GDM1 (cell line): ENCODE results near the gene CTNNBL1.

Source experiments
- DNase-seq: peaks from one replicate; lab custom pipeline; 2025; lab: John Stamatoyannopoulos, UW

The CTNNBL1 gene

GRCh38 chr20:37737826-37738420 lies 44.1 kb downstream of the CTNNBL1 start:
- DNase-seq, result no peak

- DNase-seq, result no peak
Observed at GRCh38 chr20:37741055-37741454, 47.2 kb downstream of the CTNNBL1 start.

- DNase-seq, result no peak
Observed at GRCh38 chr20:37741570-37741969, 47.7 kb downstream of the CTNNBL1 start.

- DNase-seq, result no peak
Observed at GRCh38 chr20:37742131-37742530, 48.3 kb downstream of the CTNNBL1 start.

GRCh38 chr20:37744347-37744746 lies 50.5 kb downstream of the CTNNBL1 start:
- DNase-seq, result no peak

- no peak for DNase-seq
Observed at GRCh38 chr20:37745553-37745952, 51.7 kb downstream of the CTNNBL1 start.

- no peak for DNase-seq
Observed at GRCh38 chr20:37748015-37748414, 54.2 kb downstream of the CTNNBL1 start.

GRCh38 chr20:37749218-37749617 lies 55.4 kb downstream of the CTNNBL1 start:
- no peak for DNase-seq

GRCh38 chr20:37749620-37750403 lies 56.0 kb downstream of the CTNNBL1 start:
- no peak for DNase-seq

- DNase-seq, result no peak
Observed at GRCh38 chr20:37755665-37756064, 61.8 kb downstream of the CTNNBL1 start.

GRCh38 chr20:37756234-37756633 lies 62.4 kb downstream of the CTNNBL1 start:
- no peak for DNase-seq

GRCh38 chr20:37757550-37757949 lies 63.7 kb downstream of the CTNNBL1 start:
- DNase-seq, result no peak

GRCh38 chr20:37758332-37758731 lies 64.5 kb downstream of the CTNNBL1 start:
- DNase-seq, result no peak

GRCh38 chr20:37759052-37759553 lies 65.3 kb downstream of the CTNNBL1 start:
- no peak for DNase-seq

GRCh38 chr20:37759761-37760209 lies 66.0 kb downstream of the CTNNBL1 start:
- DNase-seq, result no peak

GRCh38 chr20:37760322-37760721 lies 66.5 kb downstream of the CTNNBL1 start:
- DNase-seq, result no peak

GRCh38 chr20:37762716-37763485 lies 69.1 kb downstream of the CTNNBL1 start:
- DNase-seq, result no peak

- no peak for DNase-seq
Observed at GRCh38 chr20:37764333-37764935, 70.6 kb downstream of the CTNNBL1 start.

- no peak for DNase-seq
Observed at GRCh38 chr20:37770908-37771307, 77.1 kb downstream of the CTNNBL1 start.

- no peak for DNase-seq
Observed at GRCh38 chr20:37773291-37773826, 79.5 kb downstream of the CTNNBL1 start.

GRCh38 chr20:37774156-37774555 lies 80.3 kb downstream of the CTNNBL1 start:
- no peak for DNase-seq

GRCh38 chr20:37775200-37775599 lies 81.4 kb downstream of the CTNNBL1 start:
- DNase-seq, result no peak
